Stimulated activated CD8-positive, alpha-beta memory T cell treated with anti-CD3 and anti-CD28 coated beads, Interleukin-7, amount 100 ng/mL, for 4 hours (primary cell): ENCODE measurements around the gene NTF4.
"Not testable (repeated sequence)": the region's sequence is repeated elsewhere in the genome, so short reads cannot be mapped to it uniquely, and the experiment has no call there.

Experiments used
- DNase-seq, 2 donors: peaks; one replicate each; pipeline ENCODE4 v3.0.0-alpha.2; 2020; ENCODE audit warnings: low read depth in 2 of 2

NTF4 gene

GRCh38 chr19:49022116-49022515 is 42.5 kb downstream of the NTF4 start:
- DNase-seq: no peak

DNA sequence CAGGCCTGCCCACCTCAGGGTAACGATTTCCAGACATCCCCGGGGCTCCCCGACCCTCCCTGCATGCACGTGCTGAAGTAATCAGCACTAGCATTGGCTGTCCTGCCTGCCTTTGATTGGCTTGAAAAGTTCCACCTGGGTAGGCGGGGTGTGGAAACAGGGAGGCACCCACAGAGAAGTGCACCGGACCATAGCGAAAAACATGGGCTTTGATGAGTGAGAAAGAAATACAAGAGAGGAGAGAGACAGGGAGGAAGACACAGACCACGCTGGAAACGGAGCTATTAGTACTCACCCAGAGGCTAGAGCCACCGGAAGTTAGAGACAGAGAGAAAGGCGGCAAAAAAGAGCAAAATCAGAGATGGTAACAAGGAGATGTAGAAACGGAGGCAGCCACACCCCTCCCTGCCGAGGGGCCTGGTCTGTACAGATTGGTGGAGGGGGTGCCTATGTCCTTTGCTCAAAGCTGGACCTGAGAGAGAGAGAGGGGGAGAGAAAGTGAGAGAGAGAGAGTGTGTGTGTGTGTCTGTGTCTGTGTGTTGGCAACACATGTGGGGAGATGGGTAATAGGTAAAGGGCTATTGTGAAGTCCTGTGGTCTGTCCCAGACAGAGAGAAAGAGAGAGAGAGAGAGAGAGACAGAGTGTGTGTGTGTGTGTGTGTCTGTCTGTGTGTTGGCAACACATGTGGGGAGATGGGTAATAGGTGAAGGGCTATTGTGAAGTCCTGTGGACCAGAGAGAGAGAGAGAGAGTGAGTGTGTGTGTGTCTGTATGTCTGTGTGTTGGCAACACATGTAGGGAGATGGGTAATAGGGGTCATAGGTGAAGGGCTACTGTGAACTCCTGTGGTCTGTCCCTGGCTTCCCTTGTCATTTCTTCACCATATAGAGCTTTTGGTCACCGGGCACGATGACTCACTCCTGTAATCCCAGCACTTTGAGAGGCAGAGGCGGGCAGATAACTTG is 43.4 kb downstream of the NTF4 start:
- no peak for DNase-seq

GRCh38 chr19:49020342-49020741 is 44.3 kb downstream of the NTF4 start:
- no peak for DNase-seq

DNA sequence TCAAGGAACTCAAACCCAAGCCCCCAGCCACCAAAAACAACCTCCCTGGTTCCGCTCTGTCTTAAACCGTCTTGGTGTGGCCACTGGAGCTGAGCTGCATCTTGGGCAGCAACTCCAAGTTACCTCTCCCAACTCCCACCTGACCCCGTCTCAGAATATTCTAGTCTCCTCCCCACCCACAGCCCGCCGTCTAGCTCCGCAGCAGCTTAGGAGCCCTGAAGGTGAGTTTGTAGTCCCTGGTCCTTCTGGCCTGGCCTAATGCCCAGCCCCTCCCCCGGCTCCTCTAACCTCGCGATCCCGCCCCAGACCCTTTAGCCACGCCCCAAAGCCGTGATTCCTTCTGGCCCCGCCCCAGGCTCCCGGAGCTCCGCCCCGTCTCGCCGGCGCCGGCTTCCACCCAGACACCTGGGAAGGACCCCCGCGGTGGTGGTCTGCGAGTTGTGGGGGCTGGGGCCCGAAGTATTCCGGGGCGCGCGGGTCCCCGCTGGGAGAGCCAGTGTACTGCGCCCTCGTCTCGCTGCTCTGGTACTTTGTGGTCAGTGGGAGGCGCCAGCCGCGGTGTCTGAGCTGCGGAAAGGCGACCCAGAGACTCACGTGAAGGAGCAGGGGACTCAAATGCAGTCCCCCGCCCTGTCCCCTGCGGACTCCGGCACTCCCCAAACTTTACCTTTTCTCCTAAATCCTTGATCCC is 45.2 kb downstream of the NTF4 start:
- peak in 1 of 2 donors; percentile 43 for DNase-seq

- not testable (repeated sequence) for DNase-seq
Measured at GRCh38 chr19:49018388-49019241, 46.0 kb downstream of the NTF4 start.

DNA sequence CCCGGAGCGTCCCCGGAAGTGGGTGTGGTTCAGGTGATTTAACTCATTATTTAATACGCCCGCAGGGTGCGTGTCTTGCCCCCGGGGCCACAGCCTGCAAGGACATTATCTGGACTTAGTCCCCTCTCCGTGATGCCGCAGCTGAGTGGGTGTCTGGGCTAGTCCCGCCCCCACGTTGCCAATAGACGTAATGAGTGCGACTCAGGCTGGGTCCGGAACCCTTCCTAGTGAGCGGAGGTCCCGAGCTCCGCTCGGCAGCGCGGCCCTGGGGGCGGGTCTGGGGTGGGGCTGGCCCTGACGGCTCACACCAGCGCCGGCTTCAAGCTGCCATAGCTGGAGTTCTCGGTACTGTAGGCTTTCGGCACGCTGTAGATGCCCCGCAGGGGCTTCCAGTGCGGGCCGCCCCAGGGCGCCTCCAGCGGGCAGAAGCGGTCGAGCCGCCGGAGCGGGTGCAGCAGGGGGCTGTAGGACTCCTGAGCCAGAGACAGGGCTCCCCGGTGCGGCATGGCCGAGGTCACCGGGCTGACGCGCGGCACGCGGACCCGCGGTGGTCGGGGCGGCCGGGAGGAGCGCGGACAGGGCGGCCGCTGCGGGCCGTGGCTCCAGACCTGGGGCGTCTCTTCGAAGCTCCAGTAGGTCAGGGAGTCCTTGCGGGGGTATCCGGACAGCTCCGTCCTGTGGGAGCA is 46.8 kb downstream of the NTF4 start:
- peak in 1 of 2 donors; percentile 53 for DNase-seq

DNA sequence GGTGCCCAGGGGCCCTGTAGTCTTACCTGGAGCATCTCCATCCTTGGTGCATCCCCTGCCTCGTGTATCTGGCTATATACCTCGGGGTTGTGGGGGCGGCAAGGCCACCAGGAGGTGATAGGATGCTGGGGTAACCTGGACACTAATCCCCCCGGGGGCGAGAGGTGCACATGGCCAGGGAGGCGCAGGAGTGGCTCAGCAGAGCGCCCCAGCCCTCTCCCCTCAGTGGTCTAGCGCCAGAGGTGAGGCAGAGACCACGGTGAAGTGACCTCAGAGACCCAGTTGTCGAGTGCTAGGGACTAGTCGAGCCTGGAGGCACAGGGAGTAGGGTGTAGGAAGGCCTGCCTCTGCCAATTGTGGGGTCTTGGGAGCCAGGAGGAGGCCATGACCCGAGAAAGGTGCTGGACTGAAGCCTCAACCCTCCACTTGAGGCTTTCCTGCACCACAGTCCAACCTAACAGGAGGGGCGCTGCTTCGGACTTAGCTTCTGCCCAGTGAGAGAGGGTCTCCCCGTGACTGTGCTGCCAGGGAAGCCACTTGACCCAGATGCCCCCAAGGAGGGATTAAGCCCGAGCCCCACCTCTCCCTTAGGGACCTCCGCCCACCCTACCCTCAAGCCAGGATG is 47.5 kb downstream of the NTF4 start, which contains the start of gene LHB:
Gene LHB (minus strand): TSS at position 51 of the 625 bp plus-strand sequence. CDS start 10 bp downstream, at position 41.
- no peak for DNase-seq

GRCh38 chr19:49016067-49016839 is 48.4 kb downstream of the NTF4 start:
- DNase-seq: no peak

GRCh38 chr19:49014870-49015255 is 49.8 kb downstream of the NTF4 start:
- no peak for DNase-seq

DNA sequence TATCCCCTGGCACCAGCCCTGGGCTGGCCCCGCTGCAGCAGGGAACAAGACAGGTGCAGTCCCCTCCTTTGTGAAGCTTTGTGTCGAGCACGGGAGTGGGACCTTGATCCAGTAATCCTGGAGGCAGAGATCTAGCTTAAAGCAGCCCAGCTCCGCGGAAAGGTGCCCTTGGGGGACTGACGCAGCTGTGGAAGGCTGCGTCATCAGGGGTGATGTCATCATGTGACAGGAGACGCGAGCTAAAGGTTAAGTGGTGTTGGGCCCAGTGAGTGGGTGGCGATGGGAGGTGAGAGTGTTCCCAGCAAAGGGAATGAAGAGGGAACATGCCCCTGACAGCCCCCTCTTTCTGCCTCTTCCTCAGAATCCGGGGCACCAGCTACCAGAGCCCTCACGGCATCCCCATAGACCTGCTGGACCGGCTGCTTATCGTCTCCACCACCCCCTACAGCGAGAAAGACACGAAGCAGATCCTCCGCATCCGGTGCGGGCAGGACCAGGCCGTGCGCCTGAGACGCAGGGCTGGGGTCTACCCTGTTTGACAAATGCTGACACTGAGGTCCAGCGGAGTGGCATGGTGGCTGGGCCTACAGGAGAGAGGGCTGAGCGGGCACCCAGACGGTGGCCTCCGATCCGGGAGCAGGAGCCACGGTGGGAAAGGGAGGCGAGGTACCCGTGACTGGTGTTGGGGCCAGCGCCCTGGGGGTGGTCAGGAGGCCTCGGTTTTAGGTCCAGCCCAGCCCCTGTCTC is 50.3 kb downstream of the NTF4 start:
- DNase-seq: no peak

DNA sequence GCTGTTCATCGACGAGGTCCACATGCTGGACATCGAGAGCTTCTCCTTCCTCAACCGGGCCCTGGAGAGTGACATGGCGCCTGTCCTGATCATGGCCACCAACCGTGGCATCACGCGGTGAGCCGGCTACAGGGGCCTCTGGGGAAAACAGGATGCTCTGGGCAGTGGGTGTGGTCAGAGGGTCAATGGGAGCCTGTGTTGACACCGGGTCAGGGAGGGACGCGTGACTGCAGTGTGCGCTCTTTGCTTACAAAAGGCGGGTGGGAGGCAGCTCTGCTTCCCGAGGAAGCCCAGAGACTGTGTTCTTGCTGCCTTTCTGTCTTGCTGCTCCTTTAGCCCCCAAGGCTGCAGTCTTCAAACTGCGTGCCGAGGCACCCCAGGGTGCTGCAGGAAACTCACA is 53.4 kb downstream of the NTF4 start:
- no peak for DNase-seq
